Measurements from ENCODE around the gene NDUFA11. TPM values are rescaled to one million over a fixed set of nuclear protein-coding genes. Genes with fewer than 3 reads are reported as not detected.

The NDUFA11 gene
- total and polyA plus RNA-seq, 8 donors: 58.0 to 209 (median 90.2) TPM

DNA sequence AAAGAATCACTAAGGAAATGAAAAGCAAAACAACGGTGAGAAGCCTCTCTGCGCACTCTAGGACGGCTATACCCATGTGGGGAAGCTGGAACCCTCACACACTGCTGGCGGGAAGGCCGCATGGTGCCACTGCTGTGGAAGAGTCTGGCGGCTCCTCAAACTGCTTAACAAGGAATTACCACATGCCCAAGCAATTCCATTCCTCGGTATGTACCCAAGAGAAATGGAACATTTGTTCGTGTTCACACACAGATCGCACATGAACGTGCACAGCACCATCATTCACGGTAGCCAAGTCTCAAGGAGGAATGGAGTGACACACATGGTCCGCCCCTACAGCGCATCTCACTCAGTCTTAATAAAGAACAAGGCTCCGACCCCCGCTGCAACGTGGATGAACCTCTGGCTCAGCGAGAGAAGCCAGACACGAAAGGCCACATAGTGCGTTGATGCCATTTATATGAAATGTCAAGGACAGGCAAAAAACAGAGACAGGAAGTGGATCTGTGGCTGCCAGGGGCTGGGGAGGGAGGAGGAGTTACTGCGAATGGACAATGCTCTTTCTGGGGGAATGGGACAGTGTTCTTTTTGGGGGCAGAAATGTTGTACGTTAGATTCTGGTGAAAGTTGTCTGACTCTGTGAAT is 18.0 kb upstream of the NDUFA11 start:
- Histone ChIP-seq H3K4me1 (no peaks in the 10 kb centered on the region), H3K27ac (no peak overlapping the region), H3K27me3 (no peaks in the 10 kb centered on the region), H3K4me3 (no peak overlapping the region), H3K9me3 (no peaks in the 10 kb centered on the region), H3K36me3 (peaks cover 0 to 75% (median 42%) of the 10 kb centered on the region in 3 donors)
- FAIRE-seq (no peak), DNase-seq (peak in 1 of 6 donors; percentile 28), ATAC-seq (no peak)
- TF ChIP-seq, protein P1, sequence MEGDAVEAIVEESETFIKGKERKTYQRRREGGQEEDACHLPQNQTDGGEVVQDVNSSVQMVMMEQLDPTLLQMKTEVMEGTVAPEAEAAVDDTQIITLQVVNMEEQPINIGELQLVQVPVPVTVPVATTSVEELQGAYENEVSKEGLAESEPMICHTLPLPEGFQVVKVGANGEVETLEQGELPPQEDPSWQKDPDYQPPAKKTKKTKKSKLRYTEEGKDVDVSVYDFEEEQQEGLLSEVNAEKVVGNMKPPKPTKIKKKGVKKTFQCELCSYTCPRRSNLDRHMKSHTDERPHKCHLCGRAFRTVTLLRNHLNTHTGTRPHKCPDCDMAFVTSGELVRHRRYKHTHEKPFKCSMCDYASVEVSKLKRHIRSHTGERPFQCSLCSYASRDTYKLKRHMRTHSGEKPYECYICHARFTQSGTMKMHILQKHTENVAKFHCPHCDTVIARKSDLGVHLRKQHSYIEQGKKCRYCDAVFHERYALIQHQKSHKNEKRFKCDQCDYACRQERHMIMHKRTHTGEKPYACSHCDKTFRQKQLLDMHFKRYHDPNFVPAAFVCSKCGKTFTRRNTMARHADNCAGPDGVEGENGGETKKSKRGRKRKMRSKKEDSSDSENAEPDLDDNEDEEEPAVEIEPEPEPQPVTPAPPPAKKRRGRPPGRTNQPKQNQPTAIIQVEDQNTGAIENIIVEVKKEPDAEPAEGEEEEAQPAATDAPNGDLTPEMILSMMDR (IDR thresholded peaks at IDR 0.05): no peak
- intact Hi-C loops (cut with DNase I): no loop called here
- WGBS, 2 donors: 84 to 87% methylated on average over 21 of the region's 21 CpGs

DNA sequence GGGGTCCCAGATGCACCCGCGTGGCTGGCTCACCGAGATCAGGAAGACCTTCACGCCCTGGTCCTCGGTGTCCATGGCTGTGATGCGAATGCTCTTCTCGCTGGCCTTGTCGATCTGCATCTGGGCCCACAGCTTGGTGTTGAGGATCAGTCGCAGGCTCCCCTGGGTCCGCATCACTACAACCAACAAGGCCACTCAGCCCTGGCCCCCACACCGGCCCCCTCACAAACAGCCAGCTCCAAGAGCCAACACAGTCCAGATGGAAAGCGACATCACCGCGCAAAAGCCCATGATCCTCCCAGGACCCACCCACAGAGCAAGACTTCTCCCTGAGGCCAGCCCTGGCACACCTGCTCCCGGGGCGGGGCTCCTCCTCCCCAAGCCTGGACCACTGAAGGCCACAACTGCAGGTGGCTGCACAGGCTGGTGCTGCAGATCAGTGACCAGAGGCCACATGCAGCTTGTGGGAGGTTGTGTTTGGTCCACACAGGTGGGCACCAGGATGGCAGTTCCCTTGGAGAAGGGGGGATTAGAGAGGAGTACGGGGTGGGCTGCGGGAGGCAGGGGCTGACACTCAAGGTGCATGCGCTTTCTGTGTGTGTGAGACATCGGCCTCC is 15.0 kb upstream of the NDUFA11 start:
- peaks cover 0 to 54% (median 42%) of the 10 kb centered on the region in 3 donors for H3K36me3 ChIP-seq
- WGBS, 2 donors: 94 to 97% methylated on average over 20 of the region's 20 CpGs

DNA sequence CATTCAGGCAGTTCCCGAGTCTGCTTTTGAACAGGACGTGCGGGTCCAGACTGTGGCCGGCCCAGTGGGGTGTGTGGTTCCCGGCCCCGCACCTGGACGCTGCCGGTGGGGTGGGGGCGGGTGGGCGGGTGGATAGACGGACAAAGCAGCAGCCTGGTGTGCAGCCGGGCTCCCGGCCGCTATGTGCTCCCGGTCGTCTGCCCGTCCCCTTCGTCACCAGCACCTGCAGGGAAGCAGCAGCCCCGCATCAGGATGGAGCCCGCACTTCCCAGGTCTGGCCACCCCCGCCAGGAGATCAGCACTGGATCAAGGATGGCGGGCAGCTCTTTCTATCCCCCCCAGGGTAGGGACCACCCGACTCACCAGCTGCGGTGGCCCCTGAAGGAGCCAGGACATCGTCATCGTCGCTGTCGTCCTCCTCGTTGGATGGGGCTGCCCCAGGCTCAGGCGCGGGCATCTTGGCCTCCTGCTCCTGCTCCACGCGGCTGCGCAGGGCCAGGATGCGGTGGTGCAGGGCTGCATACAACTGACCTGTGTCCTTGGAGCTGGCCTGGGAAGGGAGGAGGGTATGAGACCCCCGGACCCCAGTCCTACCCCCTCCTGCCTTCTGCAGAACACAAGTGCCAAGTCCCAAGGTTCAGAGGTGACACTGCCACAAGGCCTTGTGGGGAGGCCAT is 14.0 kb upstream of the NDUFA11 start:
- TF ChIP-seq, protein P1 (IDR thresholded peaks at IDR 0.05): no peak
- peaks cover 0 to 46% (median 37%) of the 10 kb centered on the region in 3 donors for H3K36me3 ChIP-seq

More for the DNA sequence above, 15.0 kb upstream of the NDUFA11 start:
- Histone ChIP-seq H3K27me3 (no peaks in the 10 kb centered on the region), H3K9me3 (no peaks in the 10 kb centered on the region), H3K4me3 (no peak overlapping the region), H3K4me1 (no peaks in the 10 kb centered on the region), H3K27ac (no peak overlapping the region)
- ATAC-seq (no peak), DNase-seq (no peak), FAIRE-seq (no peak)
- intact Hi-C loops (cut with DNase I): no loop called here
- TF ChIP-seq, protein P1 (IDR thresholded peaks at IDR 0.05): no peak

DNA sequence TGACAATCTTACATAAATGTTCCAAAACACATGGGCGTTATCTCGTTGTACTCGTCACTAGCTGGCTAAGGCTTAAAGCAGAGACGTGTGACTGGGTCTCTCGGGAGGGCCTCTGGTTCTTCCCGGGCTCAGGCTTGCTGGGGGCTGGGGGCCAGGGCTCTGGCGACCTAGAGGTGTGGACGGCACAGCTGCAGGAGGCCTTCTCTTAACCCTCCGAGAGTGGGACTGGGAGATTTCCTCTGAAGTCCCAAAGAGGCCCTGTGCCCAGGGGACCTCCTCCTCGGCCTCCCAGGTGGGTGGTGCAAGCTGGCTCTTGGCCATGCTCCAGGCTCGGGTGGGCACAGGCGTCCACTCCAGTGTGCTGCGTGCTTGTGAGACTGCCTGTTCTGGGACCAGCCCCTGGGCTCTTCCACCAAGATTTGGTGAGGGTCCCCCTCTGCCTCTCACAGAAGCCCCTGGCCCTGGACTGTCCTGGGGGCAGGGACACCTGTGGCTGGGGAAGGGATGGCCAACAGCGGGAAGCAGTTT is 12.7 kb upstream of the NDUFA11 start:
- Histone ChIP-seq H3K4me3 (no peak overlapping the region), H3K4me1 (no peaks in the 10 kb centered on the region), H3K36me3 (peaks cover 0 to 40% (median 31%) of the 10 kb centered on the region in 3 donors), H3K27ac (no peak overlapping the region), H3K9me3 (no peaks in the 10 kb centered on the region), H3K27me3 (no peaks in the 10 kb centered on the region)
- ATAC-seq (no peak), DNase-seq (peak in 1 of 6 donors; percentile 77), FAIRE-seq (no peak)
- WGBS, 2 donors: 69 to 74% methylated on average over 14 of the region's 14 CpGs
- TF ChIP-seq, protein P1 (IDR thresholded peaks at IDR 0.05): no peak
- intact Hi-C loops (cut with DNase I): no loop called here

More for the DNA sequence above, 14.0 kb upstream of the NDUFA11 start:
- 90 to 92% methylated on average over 25 to 36 of the region's 36 CpGs for whole genome bisulfite sequencing, 2 donors
- Histone ChIP-seq H3K27ac (no peak overlapping the region), H3K4me1 (no peaks in the 10 kb centered on the region), H3K4me3 (no peak overlapping the region), H3K9me3 (no peaks in the 10 kb centered on the region), H3K27me3 (no peaks in the 10 kb centered on the region)
- DNase-seq (peak in 1 of 6 donors; percentile 58), FAIRE-seq (no peak), ATAC-seq (no peak)
- intact Hi-C loops (cut with DNase I): no loop called here
